ENCODE measurements around the gene IGSF21. TPM values are rescaled to one million over a fixed set of nuclear protein-coding genes. Genes with fewer than 3 reads are reported as not detected.

The IGSF21 gene
- total and polyA plus RNA-seq, 5 donors from 2014 or later, result not detected

DNA sequence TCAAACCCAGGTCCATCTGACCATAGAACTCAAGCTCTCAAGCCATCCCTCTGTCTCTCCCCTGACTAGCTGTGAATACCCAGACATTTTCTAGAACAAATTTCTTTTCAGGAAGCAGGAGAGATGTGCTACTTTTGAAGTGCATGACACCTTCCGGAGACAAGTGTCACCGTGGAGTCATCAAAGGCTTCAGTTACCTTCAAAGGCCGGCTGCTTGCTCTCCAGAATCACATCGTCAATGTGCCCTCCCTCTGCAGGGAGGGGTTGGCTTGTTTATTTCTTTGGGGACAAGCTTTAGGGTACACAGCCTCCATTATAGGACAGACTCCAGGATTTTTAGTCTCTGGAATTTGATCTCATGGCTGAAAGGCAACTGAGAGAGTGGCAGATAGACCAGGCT, 37.7 kb upstream of the IGSF21 start:
- H3K27ac Mint-ChIP-seq, result peak overlapping the region in 1 of 3 donors; percentile 44
- no peaks in the 10 kb centered on the region for H3K36me3 Mint-ChIP-seq
- Histone ChIP-seq H3K27me3 (ENCODE audit: control insufficient read depth, insufficient read depth, low read length) (no peaks in the 10 kb centered on the region), H3K9me3 (ENCODE audit: control insufficient read depth in 2 of 2, low read length in 2 of 2) (no peaks in the 10 kb centered on the region), H3K4me1 (ENCODE audit: control insufficient read depth, insufficient read depth, low read length, poor library complexity, severe bottlenecking) (no peaks in the 10 kb centered on the region), H3K4me3 (ENCODE audit: low read depth, low read length) (no peak overlapping the region), H3K27ac (ENCODE audit: insufficient read depth, low read length, poor library complexity, severe bottlenecking) (no peak overlapping the region), H3K36me3 (ENCODE audit: control insufficient read depth, insufficient read depth, low read length) (no peaks in the 10 kb centered on the region)
- H3K9me3 Mint-ChIP-seq, result peaks cover 0 to 2% (median 0%) of the 10 kb centered on the region in 7 donors
- DNase-seq (peak in 1 of 3 donors; percentile 4), ATAC-seq (ENCODE audit: low read depth in 2 of 2) (peak in 1 of 2 donors; percentile 34)
- H3K4me3 Mint-ChIP-seq, result peak overlapping the region in 2 of 4 donors; percentile 7 to 36
- H3K4me1 Mint-ChIP-seq, result peaks cover 0 to 20% (median 0%) of the 10 kb centered on the region in 4 donors
- H3K27me3 Mint-ChIP-seq, result no peaks in the 10 kb centered on the region

DNA sequence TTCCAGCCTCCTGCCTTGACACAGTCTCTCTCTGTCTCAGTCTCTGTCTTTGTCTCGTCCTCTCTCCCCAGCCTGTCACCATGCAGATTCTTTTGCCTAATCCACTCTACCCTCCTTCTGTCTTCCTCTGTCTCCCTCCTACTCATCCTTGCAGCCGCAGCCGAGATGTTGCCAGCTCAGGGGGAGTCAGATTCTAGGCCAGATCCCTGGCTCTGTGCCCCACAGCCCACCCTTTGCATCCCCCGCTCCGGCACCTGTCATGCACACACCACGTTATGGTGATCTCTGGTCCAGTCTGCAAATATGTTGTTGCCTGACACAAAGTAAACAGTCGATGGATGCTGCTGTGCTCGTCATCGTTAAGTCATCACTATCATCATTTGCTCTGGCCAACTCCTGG, 35.5 kb upstream of the IGSF21 start:
- H3K4me3 Mint-ChIP-seq, result no peak overlapping the region
- H3K27ac Mint-ChIP-seq, result peak overlapping the region in 1 of 3 donors; percentile 65

DNA sequence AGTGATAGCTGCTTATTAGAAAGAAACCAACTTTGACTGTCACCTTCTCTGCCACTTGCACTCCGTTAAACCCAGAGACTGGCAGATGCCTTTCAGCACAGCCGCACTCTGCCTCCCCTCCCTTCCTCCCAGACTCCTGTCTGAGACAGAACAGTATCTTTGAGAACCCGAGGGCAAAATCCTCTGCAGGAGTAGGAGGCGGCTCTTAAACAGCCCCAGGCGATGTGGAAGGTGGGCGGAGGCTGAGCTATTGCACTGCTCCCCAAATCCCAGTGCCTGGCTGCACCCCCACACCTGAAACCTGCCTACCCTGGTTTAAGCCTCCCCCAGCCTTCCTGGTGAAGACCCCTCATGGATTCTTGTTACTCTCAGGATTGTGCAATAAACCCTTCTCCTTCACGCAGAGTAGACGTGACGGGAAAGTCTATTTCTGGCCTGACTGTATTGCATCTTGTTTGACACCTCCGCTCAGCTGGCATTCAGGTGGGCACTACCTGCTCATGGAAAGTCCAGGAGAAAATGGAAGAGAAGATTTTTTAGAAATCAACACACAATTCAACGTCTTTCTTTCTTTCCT, 34.4 kb upstream of the IGSF21 start:
- Mint-ChIP-seq H3K27ac (peak overlapping the region in 1 of 3 donors; percentile 90), H3K36me3 (no peaks in the 10 kb centered on the region), H3K9me3 (no peaks in the 10 kb centered on the region), H3K4me3 (no peak overlapping the region), H3K4me1 (peaks cover 0 to 15% (median 0%) of the 10 kb centered on the region in 4 donors), H3K27me3 (peaks cover 7% of the 10 kb centered on the region)
- no peak overlapping the region for H3K4me3 ChIP-seq (ENCODE audit: low read depth, low read length)
- H3K9me3 ChIP-seq (ENCODE audit: control insufficient read depth in 2 of 2, low read length in 2 of 2), result no peaks in the 10 kb centered on the region
- no peak for DNase-seq
- no peaks in the 10 kb centered on the region for H3K27me3 ChIP-seq (ENCODE audit: control insufficient read depth, insufficient read depth, low read length)
- no peak for ATAC-seq (ENCODE audit: low read depth in 2 of 2)
- H3K4me1 ChIP-seq (ENCODE audit: control insufficient read depth, insufficient read depth, low read length, poor library complexity, severe bottlenecking), result no peaks in the 10 kb centered on the region
- no peak overlapping the region for H3K27ac ChIP-seq (ENCODE audit: insufficient read depth, low read length, poor library complexity, severe bottlenecking)
- no peaks in the 10 kb centered on the region for H3K36me3 ChIP-seq (ENCODE audit: control insufficient read depth, insufficient read depth, low read length)

More for the DNA sequence above, 35.5 kb upstream of the IGSF21 start:
- peaks cover 0 to 2% (median 0%) of the 10 kb centered on the region in 7 donors for H3K9me3 Mint-ChIP-seq
- H3K36me3 Mint-ChIP-seq, result no peaks in the 10 kb centered on the region
- DNase-seq (no peak), ATAC-seq (ENCODE audit: low read depth in 2 of 2) (no peak)
- no peaks in the 10 kb centered on the region for H3K4me1 ChIP-seq (ENCODE audit: control insufficient read depth, insufficient read depth, low read length, poor library complexity, severe bottlenecking)
- H3K27me3 ChIP-seq (ENCODE audit: control insufficient read depth, insufficient read depth, low read length), result no peaks in the 10 kb centered on the region
- H3K27me3 Mint-ChIP-seq, result peaks cover 7% of the 10 kb centered on the region
- H3K4me3 ChIP-seq (ENCODE audit: low read depth, low read length), result no peak overlapping the region
- no peaks in the 10 kb centered on the region for H3K9me3 ChIP-seq (ENCODE audit: control insufficient read depth in 2 of 2, low read length in 2 of 2)
- H3K27ac ChIP-seq (ENCODE audit: insufficient read depth, low read length, poor library complexity, severe bottlenecking), result no peak overlapping the region
- H3K4me1 Mint-ChIP-seq, result peaks cover 0 to 20% (median 0%) of the 10 kb centered on the region in 4 donors
- no peaks in the 10 kb centered on the region for H3K36me3 ChIP-seq (ENCODE audit: control insufficient read depth, insufficient read depth, low read length)

DNA sequence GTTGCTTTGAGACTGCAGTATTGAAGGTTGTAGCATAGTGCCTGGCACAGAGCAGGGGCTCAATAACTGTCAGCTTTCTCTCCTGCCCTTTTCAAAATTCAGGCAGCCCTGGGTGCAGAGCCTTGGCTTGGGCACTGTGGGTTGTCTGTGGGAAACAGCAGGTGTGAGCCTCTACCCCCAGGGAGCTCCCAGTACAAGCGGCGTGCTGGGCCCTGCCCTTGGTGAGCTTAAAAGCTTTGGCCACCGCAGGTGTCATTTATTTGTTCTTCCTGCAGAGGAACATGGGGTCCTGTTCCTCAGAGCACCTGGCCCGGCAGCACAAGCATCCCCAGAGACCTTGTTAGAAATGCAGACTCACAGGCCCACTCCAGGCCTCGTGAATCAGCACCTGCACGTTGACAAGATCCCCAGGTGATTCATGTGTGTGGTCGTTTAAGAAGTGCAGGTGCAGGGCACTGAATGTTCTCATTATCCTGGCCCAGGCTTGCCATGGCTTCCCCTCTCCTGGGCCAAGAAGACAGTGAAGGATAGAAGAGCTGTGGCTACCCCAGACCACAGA, 29.9 kb upstream of the IGSF21 start:
- no peak overlapping the region for H3K4me3 ChIP-seq (ENCODE audit: low read depth, low read length)
- H3K4me3 Mint-ChIP-seq, result no peak overlapping the region
- DNase-seq (no peak), ATAC-seq (ENCODE audit: low read depth in 2 of 2) (no peak)
- no peak overlapping the region for H3K27ac ChIP-seq (ENCODE audit: insufficient read depth, low read length, poor library complexity, severe bottlenecking)
- peaks cover 7% of the 10 kb centered on the region for H3K27me3 Mint-ChIP-seq
- H3K36me3 Mint-ChIP-seq, result no peaks in the 10 kb centered on the region
- no peaks in the 10 kb centered on the region for H3K36me3 ChIP-seq (ENCODE audit: control insufficient read depth, insufficient read depth, low read length)
- H3K27me3 ChIP-seq (ENCODE audit: control insufficient read depth, insufficient read depth, low read length), result no peaks in the 10 kb centered on the region
- H3K4me1 ChIP-seq (ENCODE audit: control insufficient read depth, insufficient read depth, low read length, poor library complexity, severe bottlenecking), result no peaks in the 10 kb centered on the region
- H3K4me1 Mint-ChIP-seq, result no peaks in the 10 kb centered on the region
- no peak overlapping the region for H3K27ac Mint-ChIP-seq
- no peaks in the 10 kb centered on the region for H3K9me3 ChIP-seq (ENCODE audit: control insufficient read depth in 2 of 2, low read length in 2 of 2)
- H3K9me3 Mint-ChIP-seq, result peaks cover 0 to 2% (median 0%) of the 10 kb centered on the region in 7 donors

DNA sequence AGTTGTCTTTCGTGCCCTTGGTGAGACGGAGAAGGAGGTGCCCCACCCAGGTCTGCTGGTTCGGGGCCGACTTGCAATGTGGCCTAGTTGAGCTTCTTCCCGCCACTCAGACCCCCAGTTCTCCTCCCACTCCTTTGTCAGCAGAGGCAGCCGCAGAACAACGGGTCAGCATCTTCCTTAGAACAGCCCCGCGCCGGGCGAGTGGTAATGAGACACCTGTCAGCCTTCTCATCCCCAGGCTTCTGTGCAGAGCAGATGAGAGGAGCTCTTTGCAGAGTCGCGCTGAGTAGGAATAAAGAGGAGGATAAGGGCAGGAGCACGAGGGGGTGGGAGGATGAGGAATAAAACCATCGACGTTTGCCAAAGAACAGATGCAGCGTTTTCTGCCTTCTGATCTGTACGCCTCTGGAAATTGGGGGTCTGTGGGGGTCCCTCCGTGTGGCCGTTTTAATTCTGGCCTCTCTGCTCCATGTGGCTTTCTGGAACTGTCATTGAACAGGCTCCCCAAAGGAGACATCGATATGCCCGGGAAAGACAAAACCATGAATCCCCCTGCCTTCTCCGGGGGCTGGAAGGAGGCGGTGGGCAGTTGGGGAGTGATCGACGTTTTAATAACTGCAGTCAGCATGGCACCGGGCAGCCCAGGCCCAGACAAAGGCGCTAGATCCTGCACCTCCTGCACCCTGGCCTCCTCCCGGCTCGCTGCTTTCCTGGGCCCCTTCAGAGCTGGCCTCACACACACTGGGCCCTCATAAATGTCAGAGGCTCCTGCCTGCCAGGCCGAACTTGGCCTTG, 27.5 kb upstream of the IGSF21 start:
- Mint-ChIP-seq H3K4me1 (no peaks in the 10 kb centered on the region), H3K27me3 (peaks cover 7% of the 10 kb centered on the region), H3K27ac (no peak overlapping the region), H3K9me3 (peaks cover 0 to 2% (median 0%) of the 10 kb centered on the region in 7 donors), H3K36me3 (no peaks in the 10 kb centered on the region), H3K4me3 (no peak overlapping the region)
- H3K36me3 ChIP-seq (ENCODE audit: control insufficient read depth, insufficient read depth, low read length), result no peaks in the 10 kb centered on the region
- no peaks in the 10 kb centered on the region for H3K4me1 ChIP-seq (ENCODE audit: control insufficient read depth, insufficient read depth, low read length, poor library complexity, severe bottlenecking)
- H3K4me3 ChIP-seq (ENCODE audit: low read depth, low read length), result no peak overlapping the region
- no peak for DNase-seq
- no peak for ATAC-seq (ENCODE audit: low read depth in 2 of 2)
- no peaks in the 10 kb centered on the region for H3K27me3 ChIP-seq (ENCODE audit: control insufficient read depth, insufficient read depth, low read length)
- H3K27ac ChIP-seq (ENCODE audit: insufficient read depth, low read length, poor library complexity, severe bottlenecking), result no peak overlapping the region
- H3K9me3 ChIP-seq (ENCODE audit: control insufficient read depth in 2 of 2, low read length in 2 of 2), result no peaks in the 10 kb centered on the region

DNA sequence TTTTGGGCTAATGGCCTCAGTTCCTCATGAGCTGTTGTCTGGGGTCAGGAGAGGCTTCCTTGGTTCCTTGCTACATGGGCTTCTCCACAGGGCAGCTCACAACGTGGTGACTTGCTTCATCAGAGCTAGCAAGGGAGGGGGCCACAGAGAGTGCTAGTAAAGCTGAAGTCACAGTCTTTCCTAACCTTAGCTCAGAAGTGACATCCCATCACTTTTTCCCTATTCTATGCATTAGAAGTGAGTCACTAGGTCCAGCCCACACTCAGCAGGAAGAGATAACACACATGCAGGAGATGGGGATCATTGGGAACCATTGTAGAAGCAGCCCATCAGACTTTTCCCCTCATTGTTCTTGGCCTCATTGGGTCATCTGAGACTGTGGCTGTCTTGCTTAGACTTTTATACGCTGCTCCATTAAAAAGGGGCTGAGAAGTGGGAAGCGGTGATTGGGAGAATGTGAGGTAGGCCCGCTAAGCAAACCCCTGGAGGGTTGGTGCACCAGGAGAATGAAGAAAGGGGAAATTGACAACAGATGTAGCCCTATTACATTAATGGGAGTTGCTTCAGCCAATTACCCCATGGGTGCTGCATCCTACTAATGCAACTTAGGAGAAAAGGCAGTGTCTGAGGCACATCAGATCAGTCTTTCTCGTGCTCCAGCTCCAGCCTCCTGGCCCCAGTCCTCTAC, 22.1 kb upstream of the IGSF21 start:
- Histone ChIP-seq H3K4me3 (ENCODE audit: low read depth, low read length) (no peak overlapping the region), H3K4me1 (ENCODE audit: control insufficient read depth, insufficient read depth, low read length, poor library complexity, severe bottlenecking) (no peaks in the 10 kb centered on the region), H3K9me3 (ENCODE audit: control insufficient read depth in 2 of 2, low read length in 2 of 2) (no peaks in the 10 kb centered on the region), H3K27ac (ENCODE audit: insufficient read depth, low read length, poor library complexity, severe bottlenecking) (no peak overlapping the region), H3K27me3 (ENCODE audit: control insufficient read depth, insufficient read depth, low read length) (peaks cover 1% of the 10 kb centered on the region), H3K36me3 (ENCODE audit: control insufficient read depth, insufficient read depth, low read length) (no peaks in the 10 kb centered on the region)
- Mint-ChIP-seq H3K27me3 (no peaks in the 10 kb centered on the region), H3K9me3 (no peaks in the 10 kb centered on the region), H3K27ac (no peak overlapping the region), H3K36me3 (no peaks in the 10 kb centered on the region), H3K4me3 (no peak overlapping the region), H3K4me1 (no peaks in the 10 kb centered on the region)
- ATAC-seq (ENCODE audit: low read depth in 2 of 2), result no peak
- no peak for DNase-seq

DNA sequence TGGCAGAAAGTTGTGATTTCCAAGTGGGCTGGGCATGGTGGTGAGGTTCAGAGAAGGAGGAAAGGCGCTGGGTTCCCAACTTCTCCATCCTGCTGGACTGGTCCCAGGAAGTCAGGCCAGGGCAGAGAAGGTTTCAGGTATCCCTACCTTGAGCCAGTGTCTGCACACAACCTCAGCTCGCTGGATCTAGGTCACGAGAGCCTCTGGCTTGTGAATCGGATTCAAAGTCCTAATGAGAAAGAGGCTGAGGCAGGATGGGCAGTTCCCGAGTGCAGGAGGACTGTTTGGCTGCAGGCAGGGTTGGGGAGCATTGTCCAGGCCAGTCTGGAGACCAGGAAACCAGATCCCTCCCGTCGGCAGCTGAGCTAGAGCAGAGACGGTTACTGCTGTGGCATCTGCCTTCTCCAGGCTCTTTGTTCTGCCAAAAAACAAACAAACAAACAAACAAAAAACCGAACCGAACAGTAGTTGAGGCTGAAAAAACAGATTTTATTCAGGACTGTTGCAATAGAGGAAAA, 19.5 kb upstream of the IGSF21 start:
- Histone ChIP-seq H3K9me3 (ENCODE audit: control insufficient read depth in 2 of 2, low read length in 2 of 2) (no peaks in the 10 kb centered on the region), H3K4me1 (ENCODE audit: control insufficient read depth, insufficient read depth, low read length, poor library complexity, severe bottlenecking) (no peaks in the 10 kb centered on the region), H3K27ac (ENCODE audit: insufficient read depth, low read length, poor library complexity, severe bottlenecking) (no peak overlapping the region), H3K4me3 (ENCODE audit: low read depth, low read length) (no peak overlapping the region), H3K36me3 (ENCODE audit: control insufficient read depth, insufficient read depth, low read length) (no peaks in the 10 kb centered on the region), H3K27me3 (ENCODE audit: control insufficient read depth, insufficient read depth, low read length) (peaks cover 1% of the 10 kb centered on the region)
- Mint-ChIP-seq H3K36me3 (no peaks in the 10 kb centered on the region), H3K4me3 (no peak overlapping the region), H3K4me1 (no peaks in the 10 kb centered on the region), H3K27ac (no peak overlapping the region), H3K27me3 (peaks cover 9% of the 10 kb centered on the region), H3K9me3 (peaks cover 0 to 1% (median 0%) of the 10 kb centered on the region in 7 donors)
- no peak for ATAC-seq (ENCODE audit: low read depth in 2 of 2)
- no peak for DNase-seq
